PFSK-1 (cell line): ENCODE measurements around the gene TTC28.

Experiments
- FOXP2 ChIP-seq: optimal IDR thresholded peaks from 2 replicates; pipeline ENCODE3; 2011; ENCODE audit warnings: borderline replicate concordance, control low read depth, inconsistent platforms; ENCODE audit not compliant: insufficient read depth; ENCODE audit errors: extremely low read length, extremely low read depth
- POLR2AphosphoS5 ChIP-seq: IDR thresholded peaks from 2 replicates; pipeline ENCODE4 v1.6.1; 2012; ENCODE audit warnings: low read depth, mild to moderate bottlenecking, control low read depth, low read length, moderate library complexity
- SIN3A ChIP-seq: IDR thresholded peaks from 2 replicates; pipeline ENCODE4 v1.6.1; 2012; ENCODE audit warnings: mild to moderate bottlenecking, low read length, moderate library complexity, borderline replicate concordance; ENCODE audit not compliant: insufficient read depth
- TAF1 ChIP-seq: IDR thresholded peaks from 2 replicates; pipeline ENCODE4 v1.6.1; 2012; ENCODE audit warnings: low read length, control low read depth, borderline replicate concordance; ENCODE audit not compliant: insufficient read depth
- TF ChIP-seq, protein P1 (sequence below), 2 experiments: IDR thresholded peaks; 2 replicates each; pipeline versions ENCODE4 v1.6.1 to v1.8.0; 2011 to 2012; ENCODE audit warnings: low read depth in 2 of 2, low read length in 2 of 2, control low read depth in 1 of 2, inconsistent platforms in 1 of 2, mild to moderate bottlenecking in 1 of 2, moderate library complexity in 1 of 2; ENCODE audit not compliant: insufficient read depth in 1 of 2

TTC28 gene

DNA sequence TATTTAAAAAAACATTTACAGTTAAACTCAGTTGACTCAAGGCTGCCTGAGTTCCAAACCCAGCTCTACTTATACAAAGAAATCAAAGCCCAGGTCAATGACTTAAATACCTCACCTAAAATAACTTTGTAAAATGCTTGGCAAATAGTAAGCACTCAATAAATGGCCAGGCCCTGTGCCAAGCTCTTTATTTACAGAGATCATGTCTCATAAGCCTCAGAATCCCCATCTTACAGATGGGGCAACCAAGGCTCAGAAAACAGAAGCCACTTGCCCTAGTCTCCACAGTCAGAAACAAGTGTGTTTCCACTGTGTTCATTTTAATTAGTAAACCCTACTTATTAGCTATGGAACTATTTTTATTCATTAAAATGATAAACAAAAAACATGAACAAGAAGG lies 30.5 kb upstream of the TTC28 start:
- TF ChIP-seq TAF1 = no peak

DNA sequence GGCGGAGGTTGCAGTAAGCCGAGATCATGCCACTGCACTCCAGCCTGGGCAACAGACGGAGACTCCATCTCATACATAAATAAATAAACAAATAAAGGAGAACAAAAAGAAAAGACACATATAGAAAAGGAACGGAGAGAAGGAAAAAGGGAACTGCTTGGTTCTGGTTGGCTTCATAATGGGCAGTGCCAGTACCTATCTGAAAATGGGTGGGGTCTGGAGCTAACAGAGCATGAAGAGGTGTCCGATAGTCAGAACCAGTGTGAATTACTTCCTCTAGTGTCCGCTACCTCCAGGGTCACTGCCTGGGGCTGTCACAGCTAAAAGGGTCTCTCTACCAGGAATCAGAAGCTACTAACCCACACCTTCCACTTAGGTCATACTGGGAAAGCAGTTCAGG lies 27.2 kb upstream of the TTC28 start:
- TF ChIP-seq FOXP2 = no peak
- TF ChIP-seq SIN3A = no peak
- TF ChIP-seq, protein P1, sequence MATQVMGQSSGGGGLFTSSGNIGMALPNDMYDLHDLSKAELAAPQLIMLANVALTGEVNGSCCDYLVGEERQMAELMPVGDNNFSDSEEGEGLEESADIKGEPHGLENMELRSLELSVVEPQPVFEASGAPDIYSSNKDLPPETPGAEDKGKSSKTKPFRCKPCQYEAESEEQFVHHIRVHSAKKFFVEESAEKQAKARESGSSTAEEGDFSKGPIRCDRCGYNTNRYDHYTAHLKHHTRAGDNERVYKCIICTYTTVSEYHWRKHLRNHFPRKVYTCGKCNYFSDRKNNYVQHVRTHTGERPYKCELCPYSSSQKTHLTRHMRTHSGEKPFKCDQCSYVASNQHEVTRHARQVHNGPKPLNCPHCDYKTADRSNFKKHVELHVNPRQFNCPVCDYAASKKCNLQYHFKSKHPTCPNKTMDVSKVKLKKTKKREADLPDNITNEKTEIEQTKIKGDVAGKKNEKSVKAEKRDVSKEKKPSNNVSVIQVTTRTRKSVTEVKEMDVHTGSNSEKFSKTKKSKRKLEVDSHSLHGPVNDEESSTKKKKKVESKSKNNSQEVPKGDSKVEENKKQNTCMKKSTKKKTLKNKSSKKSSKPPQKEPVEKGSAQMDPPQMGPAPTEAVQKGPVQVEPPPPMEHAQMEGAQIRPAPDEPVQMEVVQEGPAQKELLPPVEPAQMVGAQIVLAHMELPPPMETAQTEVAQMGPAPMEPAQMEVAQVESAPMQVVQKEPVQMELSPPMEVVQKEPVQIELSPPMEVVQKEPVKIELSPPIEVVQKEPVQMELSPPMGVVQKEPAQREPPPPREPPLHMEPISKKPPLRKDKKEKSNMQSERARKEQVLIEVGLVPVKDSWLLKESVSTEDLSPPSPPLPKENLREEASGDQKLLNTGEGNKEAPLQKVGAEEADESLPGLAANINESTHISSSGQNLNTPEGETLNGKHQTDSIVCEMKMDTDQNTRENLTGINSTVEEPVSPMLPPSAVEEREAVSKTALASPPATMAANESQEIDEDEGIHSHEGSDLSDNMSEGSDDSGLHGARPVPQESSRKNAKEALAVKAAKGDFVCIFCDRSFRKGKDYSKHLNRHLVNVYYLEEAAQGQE (IDR thresholded peaks at IDR 0.05; ENCODE audit: insufficient read depth in 1 of 2, low read depth in 2 of 2, low read length in 2 of 2) = no peak
- no peak for TF ChIP-seq POLR2AphosphoS5
- no peak for TF ChIP-seq TAF1

DNA sequence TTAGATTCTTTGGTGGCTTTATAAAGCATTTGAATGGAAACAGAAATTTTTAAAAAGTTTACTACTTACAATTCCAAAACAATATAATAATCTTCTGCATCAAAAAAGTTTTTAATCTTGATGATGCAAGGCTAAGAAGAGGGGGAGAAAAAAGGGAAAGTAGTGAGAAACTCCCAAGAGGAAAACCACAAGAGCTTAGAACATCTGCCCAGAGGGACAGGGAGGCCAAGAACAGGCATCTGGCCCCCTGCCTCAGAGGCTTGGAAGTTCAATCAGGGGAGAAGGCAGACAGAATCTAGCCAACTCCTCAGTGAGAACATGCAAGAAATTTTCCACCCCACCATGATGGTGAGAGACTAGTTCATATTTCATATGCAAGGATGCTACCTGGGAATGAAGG lies 23.8 kb upstream of the TTC28 start:
- TF ChIP-seq TAF1 (no peak), SIN3A (no peak), FOXP2 (no peak)

DNA sequence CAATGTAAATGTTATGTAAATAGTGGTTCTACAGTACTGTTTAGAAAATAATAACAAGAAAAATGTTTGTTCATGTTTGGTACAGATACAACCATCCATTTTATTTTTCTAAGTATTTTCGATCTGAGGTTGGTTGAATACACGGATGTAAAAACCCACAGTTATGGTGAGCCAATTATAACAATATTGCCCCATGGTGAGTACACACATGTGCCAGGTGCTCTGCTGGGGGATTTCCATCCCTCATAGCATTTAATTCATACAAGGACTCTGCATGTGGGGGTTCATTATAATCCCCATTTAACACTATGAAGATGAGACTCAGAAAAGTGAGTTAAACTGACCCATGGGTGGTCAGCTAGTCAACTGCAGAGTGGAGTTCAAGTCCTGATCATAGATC lies 23.3 kb upstream of the TTC28 start:
- TF ChIP-seq SIN3A (no peak), POLR2AphosphoS5 (no peak), TAF1 (no peak), FOXP2 (no peak)
- TF ChIP-seq, protein P1 (IDR thresholded peaks at IDR 0.05; ENCODE audit: insufficient read depth in 1 of 2, low read depth in 2 of 2, low read length in 2 of 2) = no peak

DNA sequence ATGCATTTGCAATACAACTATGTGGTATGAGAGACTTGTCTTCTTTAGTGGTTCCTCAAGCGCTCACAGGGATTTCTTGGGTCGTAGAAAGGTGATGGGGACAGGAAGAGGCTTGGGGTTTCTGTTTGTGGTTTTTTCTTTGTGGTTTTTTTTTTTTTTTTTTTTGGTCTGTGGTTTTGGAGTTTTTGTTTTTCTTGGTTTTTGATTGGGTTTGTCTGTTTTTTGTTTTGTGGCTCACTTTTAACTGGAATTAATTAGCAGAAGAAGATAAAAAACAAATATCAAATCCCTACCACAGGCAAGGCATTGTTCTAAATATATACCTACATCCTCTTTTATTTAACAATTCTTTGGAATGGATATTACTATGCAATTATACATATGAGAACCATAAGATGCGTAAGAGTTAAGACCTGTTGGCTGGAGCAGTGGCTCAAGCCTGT lies 5.5 kb downstream of the TTC28 start:
- TF ChIP-seq SIN3A (no peak), TAF1 (no peak), FOXP2 (no peak), POLR2AphosphoS5 (no peak)
- TF ChIP-seq, protein P1 (IDR thresholded peaks at IDR 0.05; ENCODE audit: insufficient read depth in 1 of 2, low read depth in 2 of 2, low read length in 2 of 2) = no peak

DNA sequence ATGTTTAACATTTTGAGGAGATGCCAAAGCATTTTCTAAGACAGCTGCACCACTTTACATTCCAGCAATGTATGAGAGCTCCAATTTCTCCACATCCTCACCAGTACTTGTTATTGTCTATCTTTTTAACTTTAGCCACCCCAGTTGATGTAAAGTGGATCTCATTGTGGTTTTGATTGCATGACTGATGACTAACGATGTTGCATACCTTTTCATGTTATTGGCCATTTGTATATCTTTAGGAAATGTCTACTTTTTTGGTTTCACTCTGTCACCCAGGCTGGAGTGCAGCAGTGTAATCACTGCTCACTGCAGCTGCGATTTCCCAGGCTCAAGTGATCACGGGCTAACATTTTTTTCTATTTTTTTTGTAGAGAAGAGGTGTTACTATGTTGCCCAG lies 8.9 kb downstream of the TTC28 start:
- TF ChIP-seq, protein P1 (IDR thresholded peaks at IDR 0.05; ENCODE audit: insufficient read depth in 1 of 2, low read depth in 2 of 2, low read length in 2 of 2) = no peak
- TF ChIP-seq POLR2AphosphoS5 (no peak), TAF1 (no peak), SIN3A (no peak), FOXP2 (no peak)
